GM18502 (cell line): ENCODE measurements around the gene ELP6.
"Not testable (repeated sequence)": the region's sequence is repeated elsewhere in the genome, so short reads cannot be mapped to it uniquely, and the experiment has no call there.

Experiments used
- ATAC-seq: cut with Tn5 transposase; IDR thresholded peaks from one replicate; pipeline ENCODE4 v1.9.1; 2021; ENCODE audit warnings: mild to moderate bottlenecking; ENCODE audit not compliant: unreplicated experiment, poor library complexity

Gene ELP6

DNA sequence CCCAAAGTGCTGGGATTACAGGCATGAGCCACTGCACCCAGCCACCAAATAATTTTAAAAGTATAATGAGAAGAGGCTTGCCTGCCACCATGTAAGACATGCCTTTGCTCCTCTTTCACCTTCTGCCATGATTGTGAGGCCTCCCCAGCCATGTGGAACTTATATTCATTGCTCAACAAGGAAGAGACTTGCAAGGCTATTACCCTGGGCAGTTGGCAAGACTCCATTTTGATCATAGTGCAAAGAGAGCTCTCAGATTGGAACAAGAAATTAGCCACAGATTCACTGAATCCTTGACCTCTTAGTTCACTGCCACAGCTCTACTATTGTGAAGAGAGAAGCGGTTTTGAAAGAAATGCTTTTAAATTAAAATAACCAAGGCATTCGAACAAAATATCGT, 43.9 kb downstream of the ELP6 start:
- ATAC-seq, result no peak

DNA sequence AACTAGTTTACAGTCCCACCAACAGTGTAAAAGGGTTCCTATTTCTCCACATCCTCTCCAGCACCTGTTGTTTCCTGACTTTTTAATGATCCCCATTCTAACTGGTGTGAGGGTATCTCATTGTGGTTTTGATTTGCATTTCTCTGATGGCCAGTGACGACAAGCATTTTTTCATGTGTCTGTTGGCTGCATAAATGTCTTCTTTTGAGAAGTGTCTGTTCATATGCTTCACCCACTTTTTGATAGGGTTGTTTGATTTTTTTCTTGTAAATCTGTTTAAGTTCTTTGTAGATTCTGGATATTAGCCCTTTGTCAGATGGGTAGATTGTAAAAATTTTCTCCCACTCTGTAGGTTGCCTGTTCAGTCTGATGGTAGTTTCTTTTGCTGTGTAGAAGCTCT, 45.2 kb downstream of the ELP6 start:
- not testable (repeated sequence) for ATAC-seq

GRCh38 chr3:47464588-47464987, 48.9 kb downstream of the ELP6 start:
- no peak for ATAC-seq

DNA sequence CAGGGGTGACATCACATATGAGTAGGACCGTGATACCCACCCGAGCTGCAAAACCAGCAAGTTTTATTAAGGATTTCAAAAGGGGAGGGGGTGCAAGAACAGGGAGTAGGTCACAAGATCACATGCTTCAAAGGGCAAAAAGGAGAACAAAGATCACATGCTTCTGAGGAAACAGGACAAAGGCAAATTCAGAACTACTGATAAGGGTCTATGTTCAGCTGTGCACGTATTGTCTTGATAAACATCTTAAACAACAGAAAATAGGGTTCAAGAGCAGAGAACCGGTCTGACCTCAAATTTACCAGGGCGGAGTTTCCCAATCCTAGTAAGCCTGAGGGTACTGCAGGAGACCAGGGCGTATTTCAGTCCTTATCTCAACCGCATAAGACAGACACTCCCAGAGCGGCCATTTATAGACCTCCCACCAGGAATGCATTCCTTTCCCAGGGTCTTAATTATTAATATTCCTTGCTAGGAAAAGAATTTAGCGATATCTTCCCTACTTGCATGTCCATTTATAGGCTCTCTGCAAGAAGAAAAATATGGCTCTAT, 53.9 kb downstream of the ELP6 start:
- not testable (repeated sequence) for ATAC-seq

DNA sequence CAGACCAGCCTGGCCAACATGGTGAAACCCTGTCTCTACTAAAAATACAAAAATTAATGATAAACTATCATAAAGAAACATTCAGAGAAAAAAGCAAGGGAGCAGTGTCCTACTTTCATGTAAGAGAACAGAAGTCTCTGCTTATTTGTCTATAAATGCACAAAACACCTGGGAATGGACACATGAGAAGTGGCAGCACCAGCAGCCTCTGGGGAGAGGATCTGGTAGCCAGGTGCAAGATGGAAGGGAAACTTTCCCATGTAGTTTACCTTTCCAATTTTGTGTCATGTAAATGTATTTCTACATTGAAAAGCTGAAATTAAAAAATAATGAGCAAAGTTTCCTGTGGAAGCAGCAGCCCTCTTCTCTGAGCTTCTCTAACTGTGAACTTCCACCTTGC, 56.5 kb downstream of the ELP6 start:
- ATAC-seq, result no peak

GRCh38 chr3:47455806-47456452, 57.6 kb downstream of the ELP6 start:
- no peak for ATAC-seq

- no peak for ATAC-seq
Measured at GRCh38 chr3:47452453-47453215, 60.9 kb downstream of the ELP6 start.
